GM19397 (cell line): ENCODE data around the gene ACTN2.
"Not testable (repeated sequence)": the region's sequence is repeated elsewhere in the genome, so short reads cannot be mapped to it uniquely, and the experiment has no call there.

Experiments
- ATAC-seq: cut with Tn5 transposase; IDR thresholded peaks from one replicate; pipeline ENCODE4 v1.9.1; 2021; ENCODE audit warnings: mild to moderate bottlenecking, moderate library complexity; ENCODE audit not compliant: unreplicated experiment

The ACTN2 gene

DNA sequence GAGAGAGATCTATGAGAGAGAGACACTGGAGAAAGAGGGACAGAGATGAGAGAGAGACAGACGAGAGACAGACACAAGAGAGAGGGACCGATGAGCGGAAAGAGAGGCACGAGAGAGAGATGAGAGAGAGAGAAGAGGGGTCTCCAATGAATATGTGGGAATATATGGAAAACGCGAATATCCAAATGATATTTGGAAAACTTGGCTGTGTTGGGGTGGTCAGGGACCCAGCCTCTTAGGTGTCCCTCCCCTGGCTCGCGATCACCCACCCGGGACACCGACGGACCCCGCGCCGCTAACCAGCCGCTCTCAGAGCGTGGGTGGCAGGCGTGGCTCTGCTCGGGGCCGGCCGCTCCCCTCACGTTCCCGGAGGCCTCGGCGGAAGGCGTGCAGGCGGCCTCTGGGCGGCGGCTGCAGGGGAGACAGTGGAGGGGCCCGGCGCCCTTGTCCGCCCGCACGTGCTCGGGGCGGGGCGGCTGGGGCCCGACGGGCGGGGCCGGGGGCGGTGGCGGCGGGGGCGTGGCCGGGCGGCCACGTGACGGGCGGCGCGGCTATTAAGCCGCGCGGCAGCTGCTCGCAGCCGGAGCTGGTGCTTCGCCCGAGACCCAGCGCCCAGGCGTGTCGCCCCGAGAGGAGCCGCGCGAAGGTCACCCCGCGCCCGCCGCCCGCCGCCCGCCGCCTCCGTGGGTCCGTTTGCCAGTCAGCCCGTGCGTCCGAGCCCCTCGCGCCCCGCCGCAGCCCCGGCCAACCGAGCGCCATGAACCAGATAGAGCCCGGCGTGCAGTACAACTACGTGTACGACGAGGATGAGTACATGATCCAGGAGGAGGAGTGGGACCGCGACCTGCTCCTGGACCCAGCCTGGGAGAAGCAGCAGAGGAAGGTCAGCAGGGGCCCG lies at the start of gene ACTN2:
ACTN2 (plus strand) TSS at position 583 of the 898 bp plus-strand sequence; CDS start at position 758, 175 bp downstream.
- ATAC-seq = peak; percentile 94

DNA sequence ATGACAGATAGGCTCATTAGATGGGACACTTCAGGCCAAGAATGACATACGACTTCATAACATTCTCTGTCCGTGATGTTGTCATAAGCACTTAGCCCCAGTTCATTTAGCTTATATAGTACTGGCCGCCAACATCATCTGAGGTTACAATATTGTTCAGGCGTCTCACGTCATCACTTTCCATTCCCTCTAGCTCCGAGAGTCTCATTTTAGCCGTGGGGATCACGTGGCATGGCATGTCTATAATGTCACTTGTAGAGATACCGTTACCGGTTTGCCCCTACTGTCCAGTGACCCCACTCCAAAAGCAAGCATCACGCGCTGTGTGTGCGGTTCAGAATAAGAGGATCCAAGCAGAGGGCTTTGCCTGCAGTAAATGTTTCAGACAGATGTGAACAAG lies 47.4 kb upstream of the ACTN2 start:
- ATAC-seq = no peak

DNA sequence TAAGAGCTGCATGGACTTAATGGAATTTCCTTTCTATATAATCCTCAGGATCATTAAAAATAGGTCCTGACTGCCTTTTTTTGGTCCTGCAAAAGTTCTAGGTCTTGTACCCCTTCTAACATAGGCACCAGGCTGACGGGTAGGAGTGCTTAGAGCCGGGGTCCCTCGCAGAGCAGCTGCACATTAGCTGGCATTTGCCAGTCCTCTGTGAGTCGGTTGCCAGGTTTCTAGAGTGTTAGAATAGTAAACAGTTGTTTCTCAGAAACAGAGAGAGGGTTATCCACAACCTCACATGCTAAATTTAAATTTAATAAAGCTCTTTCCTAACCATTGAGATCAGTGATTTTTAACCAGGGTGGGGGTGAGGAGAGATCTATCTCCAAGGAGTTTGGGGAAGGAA lies 46.6 kb upstream of the ACTN2 start:
- no peak for ATAC-seq

DNA sequence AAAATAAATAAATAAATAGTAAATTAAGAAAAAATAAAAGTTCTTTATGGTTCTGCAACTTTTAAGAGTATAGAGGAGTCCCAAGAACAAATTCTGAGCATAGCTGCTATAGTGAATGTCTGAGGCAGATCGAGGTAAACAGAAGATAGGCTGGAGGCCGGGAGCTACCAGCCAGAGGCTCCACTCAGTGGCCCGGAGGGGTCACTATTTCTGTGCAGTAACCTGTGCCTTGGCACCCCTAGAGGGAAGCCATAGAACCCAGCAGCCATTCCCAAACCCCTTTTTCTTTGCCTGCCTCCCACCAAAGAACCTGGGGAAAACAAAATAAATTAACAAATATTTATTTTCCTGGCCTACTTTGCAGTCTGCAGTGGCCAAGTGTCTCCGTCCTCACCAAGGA lies 43.5 kb upstream of the ACTN2 start:
- ATAC-seq = no peak

DNA sequence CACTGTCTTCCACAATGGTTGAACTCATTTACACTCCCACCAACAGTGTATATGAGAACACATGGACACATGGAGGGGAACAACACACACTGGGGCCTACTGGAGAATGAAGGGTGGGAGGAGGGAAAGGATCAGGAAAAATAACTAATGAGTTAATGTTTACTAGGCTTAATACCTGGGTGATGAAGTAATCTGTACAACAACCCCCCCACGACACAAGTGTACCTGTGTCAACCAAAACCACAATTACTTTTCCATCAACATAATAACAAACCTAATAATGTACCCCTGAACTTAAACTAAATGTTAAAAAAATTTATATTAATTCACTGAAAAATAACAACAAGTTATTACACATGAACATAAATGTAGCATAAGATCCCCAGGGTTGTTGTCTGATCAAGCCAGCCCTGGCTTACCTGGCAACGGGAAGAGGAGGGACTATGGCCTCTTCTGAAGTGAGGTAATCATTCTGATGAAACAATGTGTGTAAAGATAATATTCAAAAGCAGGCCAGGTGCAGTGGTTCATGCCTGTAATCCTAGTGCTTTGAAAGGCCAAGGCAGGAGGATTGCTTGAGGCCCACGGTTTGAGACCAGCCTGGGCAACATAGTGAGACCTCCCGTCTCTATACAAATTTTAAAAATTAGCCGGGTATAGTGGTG lies 41.2 kb upstream of the ACTN2 start:
- no peak for ATAC-seq

DNA sequence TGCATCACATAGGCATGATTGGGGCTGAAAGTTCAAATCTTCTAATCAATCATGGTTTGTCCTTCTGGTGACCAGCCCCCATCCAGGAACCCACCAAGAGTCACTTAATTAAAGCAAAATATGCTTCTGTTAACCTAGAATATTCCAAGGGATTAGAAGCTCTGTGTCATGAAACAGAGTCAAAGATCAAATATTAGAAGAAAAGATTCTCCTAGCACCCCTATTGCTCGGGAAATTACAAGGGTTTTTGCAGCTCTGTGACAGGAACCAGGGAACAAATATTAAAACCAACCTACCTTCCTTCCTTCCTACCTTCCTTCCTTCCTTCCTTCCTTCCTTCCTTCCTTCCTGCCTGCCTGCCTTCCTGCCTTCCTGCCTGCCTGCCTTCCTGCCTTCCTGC lies 31.8 kb upstream of the ACTN2 start:
- ATAC-seq = no peak

DNA sequence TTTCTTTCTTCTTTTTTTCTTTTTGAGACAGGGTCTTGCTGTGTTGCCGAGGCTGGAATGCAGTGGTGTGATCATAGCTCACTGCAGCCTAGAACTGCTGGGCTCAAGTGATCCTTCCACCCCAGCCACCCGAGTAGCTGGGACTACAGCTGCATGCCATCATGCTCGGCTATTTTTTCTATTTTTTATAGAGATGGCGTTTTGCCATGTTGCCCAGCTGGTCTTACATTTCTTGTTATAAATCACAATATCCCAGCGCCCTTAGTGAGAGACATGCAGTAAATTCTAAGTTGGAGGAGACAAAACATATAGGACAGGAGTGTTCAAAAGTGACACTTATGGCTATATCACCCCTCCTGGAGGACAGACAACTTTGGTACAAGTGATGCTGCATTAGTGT lies 31.3 kb upstream of the ACTN2 start:
- ATAC-seq = no peak

DNA sequence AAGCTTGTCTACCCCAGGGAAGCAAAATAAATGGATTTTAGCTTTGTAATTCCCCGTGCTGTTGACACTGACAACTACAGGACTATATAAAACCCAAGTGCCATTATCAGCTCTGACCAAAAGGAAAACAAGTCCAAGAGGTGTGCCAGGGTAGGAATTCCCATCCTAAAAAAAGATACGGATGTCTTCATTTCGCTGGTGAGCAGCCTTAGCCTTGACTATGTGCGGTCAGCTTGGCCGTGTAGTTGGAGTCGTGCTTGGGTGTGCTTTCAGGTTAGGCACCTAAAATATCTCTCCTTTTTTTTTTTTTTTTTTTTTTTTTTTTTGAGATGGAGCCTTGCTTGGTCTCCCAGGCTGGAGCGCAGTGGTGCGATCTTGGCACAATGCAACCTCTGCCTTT lies 28.9 kb upstream of the ACTN2 start:
- no peak for ATAC-seq

DNA sequence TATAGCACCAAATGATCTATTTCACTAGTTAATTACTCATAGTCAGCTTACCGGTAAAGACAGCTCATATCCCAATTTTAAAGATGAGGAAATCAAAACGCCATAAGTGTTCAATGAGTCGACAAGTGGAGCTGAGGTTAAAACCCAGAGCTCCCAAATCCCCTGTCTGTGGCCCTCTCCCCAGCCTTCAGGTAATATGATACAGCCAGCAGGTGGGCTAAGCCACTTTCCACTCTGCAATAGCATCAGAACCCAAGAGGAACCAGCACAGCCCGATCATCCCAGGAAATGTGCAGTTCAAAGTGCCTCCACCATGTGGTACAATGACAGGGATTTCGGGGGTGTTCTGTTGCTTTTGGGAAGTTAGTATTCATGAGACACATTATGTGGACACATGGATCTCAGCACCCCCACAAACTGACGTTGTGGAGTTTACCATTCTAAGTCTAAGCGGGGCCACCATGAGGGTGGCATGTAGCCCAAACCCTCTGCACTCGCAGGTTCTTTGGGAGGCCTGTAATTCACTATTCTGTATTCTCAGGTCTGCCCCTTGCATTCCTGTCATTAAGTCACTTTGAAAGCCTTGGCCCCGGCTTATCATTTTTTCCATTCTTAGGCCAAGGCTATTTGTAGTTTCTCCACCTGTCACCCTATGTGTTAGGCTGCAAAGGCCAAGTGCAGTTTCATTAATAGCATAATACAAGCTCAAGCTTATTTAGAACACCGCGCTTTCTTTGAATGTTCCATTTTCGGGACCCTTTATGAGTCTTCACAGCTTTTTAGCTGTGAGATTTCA lies 26.3 kb upstream of the ACTN2 start:
- no peak for ATAC-seq

DNA sequence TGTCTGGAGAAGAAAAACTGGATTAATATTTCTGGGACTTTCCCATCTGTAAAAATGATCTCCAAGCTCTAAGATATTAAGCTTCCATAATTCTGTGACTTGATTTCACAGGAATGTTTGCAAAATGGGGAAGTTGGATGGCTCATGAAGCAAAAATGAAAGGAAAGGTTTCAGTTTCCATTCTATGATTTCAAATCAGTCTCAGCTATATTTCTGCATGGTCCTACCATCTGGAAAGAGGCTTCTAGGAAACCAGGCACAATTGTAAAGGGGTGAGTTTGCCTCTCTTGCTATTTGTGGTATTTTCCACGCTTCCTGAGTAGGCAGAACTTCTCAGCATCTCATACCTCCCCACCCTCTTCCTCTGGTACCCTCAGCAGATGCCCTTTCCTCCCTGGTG lies 22.4 kb upstream of the ACTN2 start:
- ATAC-seq = no peak

DNA sequence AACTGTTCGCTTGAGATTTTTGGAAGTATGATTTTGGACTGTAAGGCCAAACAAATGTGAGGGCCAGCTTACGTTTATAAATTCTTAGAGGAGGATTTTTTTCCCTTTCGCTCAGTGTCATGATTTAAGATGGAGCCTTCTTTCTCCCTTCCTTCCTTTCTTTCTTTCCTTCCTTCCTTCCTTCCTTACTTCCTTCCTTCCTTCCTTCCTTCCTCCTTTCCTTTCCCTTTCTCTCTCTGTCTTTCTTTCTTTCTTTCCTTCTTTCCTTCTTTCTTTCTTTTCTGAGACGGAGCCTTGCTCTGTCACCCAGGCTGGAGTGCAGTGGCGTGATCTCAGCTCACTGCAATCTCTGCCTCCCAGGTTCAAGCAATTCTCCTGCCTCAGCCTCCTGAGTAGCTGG lies 17.4 kb upstream of the ACTN2 start:
- ATAC-seq = not testable (repeated sequence)

DNA sequence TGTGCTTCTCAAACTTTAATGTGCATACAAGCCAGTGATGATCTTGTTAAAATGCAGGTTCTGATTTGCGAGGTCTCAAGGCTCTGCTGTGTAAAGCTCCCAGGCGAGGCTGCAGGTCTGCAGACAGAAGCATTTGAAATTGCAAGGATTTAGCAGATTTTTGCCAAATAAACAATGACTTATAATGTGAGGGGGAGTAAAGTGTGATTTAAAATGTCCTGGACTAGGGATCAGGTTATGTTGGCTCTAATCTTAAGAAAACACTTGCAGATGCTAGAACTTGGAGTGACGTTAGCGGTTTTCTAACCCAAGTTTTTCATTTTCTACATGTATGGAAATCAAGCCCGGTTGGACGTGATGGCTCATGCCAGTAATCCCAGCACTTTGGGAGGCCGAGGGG lies 16.2 kb upstream of the ACTN2 start:
- ATAC-seq = no peak

DNA sequence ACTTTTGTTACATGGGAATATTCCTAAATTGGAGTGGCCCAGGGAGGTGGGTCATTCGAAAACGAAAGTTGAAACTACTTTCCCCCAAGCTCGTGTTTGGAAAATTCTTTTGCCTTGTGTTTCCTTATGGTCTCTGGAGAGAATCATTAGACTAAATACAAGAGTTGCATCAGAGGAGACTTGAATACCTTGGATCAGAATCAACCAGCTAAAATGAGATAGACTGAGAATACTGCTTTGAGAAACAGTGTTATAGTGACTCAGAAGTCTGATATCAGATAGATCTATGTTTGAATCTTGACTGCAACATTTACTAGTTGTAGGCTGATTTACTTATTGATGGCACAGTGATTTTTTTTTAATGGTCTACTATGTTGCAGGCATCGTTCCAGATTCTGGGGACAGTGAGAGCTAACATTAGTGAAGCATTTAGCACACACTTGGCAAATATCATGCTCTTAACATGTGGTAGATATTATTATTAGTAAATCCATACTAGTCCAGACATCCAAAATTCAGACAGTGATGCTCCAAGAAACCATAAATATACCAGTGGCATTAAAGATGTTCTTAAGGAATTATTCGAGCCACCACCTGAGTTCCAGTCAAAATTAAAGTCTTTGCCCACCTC lies 12.9 kb upstream of the ACTN2 start:
- no peak for ATAC-seq

DNA sequence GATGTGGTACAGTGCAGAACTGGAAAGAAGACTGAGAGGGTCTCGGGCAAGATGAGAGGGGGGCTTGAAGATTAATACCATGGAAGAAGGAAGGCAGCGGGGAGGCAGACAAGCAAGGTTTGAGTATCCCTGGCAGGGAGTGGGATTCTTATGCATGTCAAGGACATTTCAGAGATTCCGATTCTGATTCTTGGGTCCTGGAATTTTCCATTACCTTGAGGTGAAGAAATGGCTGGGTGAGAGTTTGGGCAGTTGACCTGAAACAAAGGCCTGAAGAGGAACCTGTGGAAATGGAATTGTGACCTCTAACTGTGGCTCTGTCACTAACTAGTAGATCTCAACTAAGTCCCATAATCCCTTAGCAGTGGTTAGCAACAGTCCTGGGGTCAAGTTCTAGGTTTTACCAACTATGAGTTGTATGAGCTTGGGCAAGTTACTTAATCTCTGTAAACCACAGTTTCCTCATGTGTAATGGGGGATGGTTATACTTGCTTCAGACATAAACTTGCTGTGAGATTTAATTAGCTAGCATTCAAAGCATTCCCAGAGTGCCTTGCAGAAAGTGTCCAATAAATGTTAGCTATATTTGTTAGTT lies 8.6 kb upstream of the ACTN2 start:
- ATAC-seq = no peak

DNA sequence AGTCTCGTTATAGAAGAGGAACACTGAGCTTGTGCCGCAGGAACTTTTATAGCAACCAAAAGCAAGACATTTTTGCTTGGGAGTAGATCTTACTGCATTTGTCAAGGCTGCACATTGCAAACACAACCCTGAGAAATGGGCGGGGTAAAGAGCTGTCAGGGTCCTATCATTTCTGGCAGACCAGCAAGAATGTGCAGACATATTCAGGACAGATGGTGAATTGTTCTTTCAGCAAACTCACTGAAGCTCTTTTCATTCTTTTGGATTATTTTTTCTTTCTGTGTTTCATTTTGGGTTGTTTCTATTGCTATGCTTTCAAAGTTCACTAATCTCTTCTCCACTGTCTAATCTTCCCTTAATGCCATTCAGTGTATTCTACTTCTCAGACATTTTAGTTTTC lies 5.1 kb upstream of the ACTN2 start:
- ATAC-seq = no peak

DNA sequence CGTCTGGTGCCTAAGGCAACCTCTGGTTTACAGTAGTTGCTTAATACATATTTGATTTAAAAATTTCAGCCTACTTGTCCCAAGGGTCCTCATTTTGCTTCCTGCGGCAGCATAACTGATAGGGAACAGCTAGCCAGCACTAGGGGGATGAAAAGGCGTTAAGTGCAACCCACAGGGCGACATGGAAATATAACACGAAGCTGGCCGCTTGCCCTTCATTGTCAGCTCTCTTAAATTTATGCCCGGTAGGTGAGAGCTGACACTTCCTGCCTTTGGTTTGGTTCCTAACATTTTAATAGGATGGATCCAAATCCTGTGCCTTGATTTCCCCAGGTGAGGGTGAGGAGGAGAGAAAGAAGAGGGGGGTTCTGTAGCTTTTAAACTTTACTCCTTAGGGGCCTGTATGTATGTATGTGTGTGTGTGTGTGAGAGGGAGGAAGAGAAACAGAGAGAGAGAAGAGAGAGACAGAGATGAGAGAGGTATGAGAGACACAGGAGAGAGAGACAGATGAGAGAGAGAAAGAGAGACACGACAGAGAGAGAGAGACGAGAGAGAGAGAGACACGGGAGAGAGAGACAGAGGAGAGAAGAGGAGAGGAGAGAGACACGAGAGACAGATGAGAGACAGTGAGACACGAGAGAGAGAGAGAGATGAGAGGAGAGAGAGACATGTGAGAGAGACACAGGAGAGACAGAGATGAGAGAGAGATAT lies 938 bp upstream of the ACTN2 start:
- ATAC-seq = no peak

DNA sequence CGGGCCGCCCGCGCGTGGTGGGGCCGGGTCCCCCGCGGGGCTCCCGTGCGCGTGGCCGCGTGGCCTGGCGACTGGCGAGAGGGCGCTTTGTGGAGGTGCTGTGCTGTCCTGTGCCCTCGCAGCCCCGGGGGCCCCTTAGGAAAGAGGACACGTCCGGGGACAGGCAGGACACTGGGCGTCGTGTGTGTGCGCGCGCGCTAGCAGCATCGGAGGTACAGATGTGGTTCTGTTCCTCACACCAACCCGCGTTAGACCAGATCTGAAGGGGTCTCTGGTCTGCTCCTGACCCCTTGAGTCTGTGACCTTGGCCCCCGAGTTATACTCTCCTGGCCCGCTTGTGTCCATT lies 489 bp downstream of the ACTN2 start:
- peak; percentile 1 for ATAC-seq

DNA sequence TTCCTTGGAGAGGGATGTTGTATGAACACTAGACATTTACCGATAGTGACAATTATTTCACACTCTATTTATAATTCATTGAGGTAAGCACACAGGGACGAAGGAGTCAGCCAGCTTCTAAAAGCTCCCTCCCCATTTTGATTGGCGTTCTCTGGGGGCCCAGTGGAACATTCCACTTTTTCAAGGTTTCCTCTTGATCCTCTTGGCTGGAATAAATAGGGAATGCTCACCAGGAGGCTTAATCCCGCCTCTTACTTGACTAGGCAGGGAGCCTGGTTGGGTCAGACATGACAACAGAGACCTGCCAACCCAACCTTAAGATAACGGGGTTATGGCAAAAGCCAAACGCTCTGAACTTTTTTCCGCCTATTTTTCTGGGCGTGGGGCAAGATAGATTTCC lies 974 bp downstream of the ACTN2 start:
- ATAC-seq = no peak

DNA sequence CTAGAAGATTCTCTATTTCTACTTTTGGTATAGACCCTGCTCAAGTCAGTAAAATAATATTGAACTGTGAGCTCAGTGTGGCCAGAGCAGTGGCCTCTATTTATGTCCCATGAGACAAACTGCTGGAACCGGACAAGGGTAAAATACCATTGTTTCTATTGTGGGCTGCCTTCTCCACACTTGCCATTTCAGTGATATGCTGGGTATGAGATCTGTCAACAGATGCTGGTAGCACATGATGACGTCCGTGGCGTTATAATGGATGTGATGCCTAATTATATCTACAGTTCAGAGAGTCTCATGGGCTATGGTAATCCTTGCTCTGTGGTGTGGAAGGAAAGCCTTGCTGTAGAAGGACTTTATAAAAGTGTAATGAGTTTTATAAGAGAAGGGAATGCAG lies 2.4 kb downstream of the ACTN2 start:
- ATAC-seq = no peak
